ENCODE data around the gene JMJD8.

DNA sequence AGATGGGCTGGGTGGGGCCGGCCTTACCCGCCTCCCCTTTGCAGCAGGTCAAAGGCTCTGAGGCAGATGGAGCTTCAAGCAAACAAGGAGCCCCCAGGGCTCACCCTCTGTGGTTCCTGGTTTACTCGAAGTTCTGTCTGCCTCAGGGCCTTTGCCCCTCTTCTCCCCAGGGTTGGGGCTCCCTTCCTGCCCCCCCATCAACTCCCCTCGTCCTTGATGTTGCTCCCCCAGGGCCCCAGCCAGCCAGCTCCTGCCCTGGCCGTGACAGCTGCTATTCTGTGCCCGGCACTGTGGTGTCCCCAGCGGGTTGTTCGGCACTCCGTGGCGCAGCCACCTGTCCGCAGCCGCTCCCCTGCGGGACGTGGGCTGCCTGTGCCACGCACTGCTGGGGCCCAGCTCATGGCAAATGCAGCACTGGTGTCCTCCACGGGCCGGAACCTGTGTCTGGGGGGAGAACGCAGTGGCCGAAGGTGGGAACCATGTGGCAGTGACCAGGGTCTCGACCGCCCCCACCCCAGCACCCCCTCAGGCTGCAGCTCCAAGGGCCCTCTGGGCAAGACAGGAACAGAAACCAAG lies 26.5 kb upstream of the JMJD8 start:
- TF ChIP-seq, protein P1, sequence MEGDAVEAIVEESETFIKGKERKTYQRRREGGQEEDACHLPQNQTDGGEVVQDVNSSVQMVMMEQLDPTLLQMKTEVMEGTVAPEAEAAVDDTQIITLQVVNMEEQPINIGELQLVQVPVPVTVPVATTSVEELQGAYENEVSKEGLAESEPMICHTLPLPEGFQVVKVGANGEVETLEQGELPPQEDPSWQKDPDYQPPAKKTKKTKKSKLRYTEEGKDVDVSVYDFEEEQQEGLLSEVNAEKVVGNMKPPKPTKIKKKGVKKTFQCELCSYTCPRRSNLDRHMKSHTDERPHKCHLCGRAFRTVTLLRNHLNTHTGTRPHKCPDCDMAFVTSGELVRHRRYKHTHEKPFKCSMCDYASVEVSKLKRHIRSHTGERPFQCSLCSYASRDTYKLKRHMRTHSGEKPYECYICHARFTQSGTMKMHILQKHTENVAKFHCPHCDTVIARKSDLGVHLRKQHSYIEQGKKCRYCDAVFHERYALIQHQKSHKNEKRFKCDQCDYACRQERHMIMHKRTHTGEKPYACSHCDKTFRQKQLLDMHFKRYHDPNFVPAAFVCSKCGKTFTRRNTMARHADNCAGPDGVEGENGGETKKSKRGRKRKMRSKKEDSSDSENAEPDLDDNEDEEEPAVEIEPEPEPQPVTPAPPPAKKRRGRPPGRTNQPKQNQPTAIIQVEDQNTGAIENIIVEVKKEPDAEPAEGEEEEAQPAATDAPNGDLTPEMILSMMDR (IDR thresholded peaks at IDR 0.05), result 0 out of 2 replicates have a peak, but pooled peaks have one; percentile 6
- no peak for TF ChIP-seq POLR2AphosphoS5 (IDR thresholded peaks at IDR 0.05; ENCODE audit: low read depth, low read length)
- TF ChIP-seq, protein P2, sequence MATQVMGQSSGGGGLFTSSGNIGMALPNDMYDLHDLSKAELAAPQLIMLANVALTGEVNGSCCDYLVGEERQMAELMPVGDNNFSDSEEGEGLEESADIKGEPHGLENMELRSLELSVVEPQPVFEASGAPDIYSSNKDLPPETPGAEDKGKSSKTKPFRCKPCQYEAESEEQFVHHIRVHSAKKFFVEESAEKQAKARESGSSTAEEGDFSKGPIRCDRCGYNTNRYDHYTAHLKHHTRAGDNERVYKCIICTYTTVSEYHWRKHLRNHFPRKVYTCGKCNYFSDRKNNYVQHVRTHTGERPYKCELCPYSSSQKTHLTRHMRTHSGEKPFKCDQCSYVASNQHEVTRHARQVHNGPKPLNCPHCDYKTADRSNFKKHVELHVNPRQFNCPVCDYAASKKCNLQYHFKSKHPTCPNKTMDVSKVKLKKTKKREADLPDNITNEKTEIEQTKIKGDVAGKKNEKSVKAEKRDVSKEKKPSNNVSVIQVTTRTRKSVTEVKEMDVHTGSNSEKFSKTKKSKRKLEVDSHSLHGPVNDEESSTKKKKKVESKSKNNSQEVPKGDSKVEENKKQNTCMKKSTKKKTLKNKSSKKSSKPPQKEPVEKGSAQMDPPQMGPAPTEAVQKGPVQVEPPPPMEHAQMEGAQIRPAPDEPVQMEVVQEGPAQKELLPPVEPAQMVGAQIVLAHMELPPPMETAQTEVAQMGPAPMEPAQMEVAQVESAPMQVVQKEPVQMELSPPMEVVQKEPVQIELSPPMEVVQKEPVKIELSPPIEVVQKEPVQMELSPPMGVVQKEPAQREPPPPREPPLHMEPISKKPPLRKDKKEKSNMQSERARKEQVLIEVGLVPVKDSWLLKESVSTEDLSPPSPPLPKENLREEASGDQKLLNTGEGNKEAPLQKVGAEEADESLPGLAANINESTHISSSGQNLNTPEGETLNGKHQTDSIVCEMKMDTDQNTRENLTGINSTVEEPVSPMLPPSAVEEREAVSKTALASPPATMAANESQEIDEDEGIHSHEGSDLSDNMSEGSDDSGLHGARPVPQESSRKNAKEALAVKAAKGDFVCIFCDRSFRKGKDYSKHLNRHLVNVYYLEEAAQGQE (IDR thresholded peaks at IDR 0.05; ENCODE audit: insufficient read depth in 1 of 2, low read depth in 2 of 2, low read length in 1 of 2), result no peak
